ENCODE measurements around the gene ADGRB3.

Gene ADGRB3

GRCh38 chr6:69084746-69085335, 449.8 kb downstream of the ADGRB3 start:
- Histone ChIP-seq H3K4me3 (ENCODE audit: low read depth in 1 of 5, low read length in 5 of 5) (no peak overlapping the region), H3K9ac (ENCODE audit: low read length in 5 of 5) (no peak overlapping the region), H3K27ac (ENCODE audit: low read depth, low read length) (no peak overlapping the region), H3K27me3 (ENCODE audit: control insufficient read depth in 5 of 5, insufficient read depth in 4 of 5, low read length in 5 of 5) (no peaks in the 10 kb centered on the region), H3K4me1 (ENCODE audit: control insufficient read depth in 5 of 5, insufficient read depth in 5 of 5, low read length in 5 of 5) (no peaks in the 10 kb centered on the region), H3K9me3 (ENCODE audit: control insufficient read depth in 5 of 5, low read length in 5 of 5) (no peaks in the 10 kb centered on the region), H3K36me3 (ENCODE audit: control insufficient read depth in 5 of 5, insufficient read depth in 5 of 5, low read length in 5 of 5) (no peaks in the 10 kb centered on the region)

GRCh38 chr6:69086689-69087088, 451.6 kb downstream of the ADGRB3 start:
- H3K9me3 ChIP-seq (ENCODE audit: control insufficient read depth in 5 of 5, low read length in 5 of 5), result no peaks in the 10 kb centered on the region
- no peak overlapping the region for H3K4me3 ChIP-seq (ENCODE audit: low read depth in 1 of 5, low read length in 5 of 5)
- H3K4me1 ChIP-seq (ENCODE audit: control insufficient read depth in 5 of 5, insufficient read depth in 5 of 5, low read length in 5 of 5), result no peaks in the 10 kb centered on the region
- no peak overlapping the region for H3K9ac ChIP-seq (ENCODE audit: low read length in 5 of 5)
- no peaks in the 10 kb centered on the region for H3K36me3 ChIP-seq (ENCODE audit: control insufficient read depth in 5 of 5, insufficient read depth in 5 of 5, low read length in 5 of 5)
- H3K27ac ChIP-seq (ENCODE audit: low read depth, low read length), result no peak overlapping the region
- no peaks in the 10 kb centered on the region for H3K27me3 ChIP-seq (ENCODE audit: control insufficient read depth in 5 of 5, insufficient read depth in 4 of 5, low read length in 5 of 5)

- no peak overlapping the region for H3K9ac ChIP-seq (ENCODE audit: low read length in 5 of 5)
- no peak overlapping the region for H3K4me3 ChIP-seq (ENCODE audit: low read depth in 1 of 5, low read length in 5 of 5)
- H3K9me3 ChIP-seq (ENCODE audit: control insufficient read depth in 5 of 5, low read length in 5 of 5), result no peaks in the 10 kb centered on the region
- H3K27me3 ChIP-seq (ENCODE audit: control insufficient read depth in 5 of 5, insufficient read depth in 4 of 5, low read length in 5 of 5), result no peaks in the 10 kb centered on the region
- no peaks in the 10 kb centered on the region for H3K4me1 ChIP-seq (ENCODE audit: control insufficient read depth in 5 of 5, insufficient read depth in 5 of 5, low read length in 5 of 5)
- no peak overlapping the region for H3K27ac ChIP-seq (ENCODE audit: low read depth, low read length)
- H3K36me3 ChIP-seq (ENCODE audit: control insufficient read depth in 5 of 5, insufficient read depth in 5 of 5, low read length in 5 of 5), result no peaks in the 10 kb centered on the region
Observed at GRCh38 chr6:69089539-69089938, 454.5 kb downstream of the ADGRB3 start.

GRCh38 chr6:69090132-69090531, 455.1 kb downstream of the ADGRB3 start:
- Histone ChIP-seq H3K9ac (ENCODE audit: low read length in 5 of 5) (no peak overlapping the region), H3K9me3 (ENCODE audit: control insufficient read depth in 5 of 5, low read length in 5 of 5) (no peaks in the 10 kb centered on the region), H3K36me3 (ENCODE audit: control insufficient read depth in 5 of 5, insufficient read depth in 5 of 5, low read length in 5 of 5) (no peaks in the 10 kb centered on the region), H3K27me3 (ENCODE audit: control insufficient read depth in 5 of 5, insufficient read depth in 4 of 5, low read length in 5 of 5) (no peaks in the 10 kb centered on the region), H3K4me3 (ENCODE audit: low read depth in 1 of 5, low read length in 5 of 5) (no peak overlapping the region), H3K4me1 (ENCODE audit: control insufficient read depth in 5 of 5, insufficient read depth in 5 of 5, low read length in 5 of 5) (no peaks in the 10 kb centered on the region), H3K27ac (ENCODE audit: low read depth, low read length) (no peak overlapping the region)

GRCh38 chr6:69096681-69097080, 461.6 kb downstream of the ADGRB3 start:
- H3K27me3 ChIP-seq (ENCODE audit: control insufficient read depth in 5 of 5, insufficient read depth in 4 of 5, low read length in 5 of 5), result no peaks in the 10 kb centered on the region
- H3K9me3 ChIP-seq (ENCODE audit: control insufficient read depth in 5 of 5, low read length in 5 of 5), result no peaks in the 10 kb centered on the region
- no peak overlapping the region for H3K4me3 ChIP-seq (ENCODE audit: low read depth in 1 of 5, low read length in 5 of 5)
- no peaks in the 10 kb centered on the region for H3K4me1 ChIP-seq (ENCODE audit: control insufficient read depth in 5 of 5, insufficient read depth in 5 of 5, low read length in 5 of 5)
- no peaks in the 10 kb centered on the region for H3K36me3 ChIP-seq (ENCODE audit: control insufficient read depth in 5 of 5, insufficient read depth in 5 of 5, low read length in 5 of 5)
- H3K27ac ChIP-seq (ENCODE audit: low read depth, low read length), result no peak overlapping the region
- H3K9ac ChIP-seq (ENCODE audit: low read length in 5 of 5), result no peak overlapping the region

GRCh38 chr6:69097948-69098347, 462.9 kb downstream of the ADGRB3 start:
- Histone ChIP-seq H3K4me3 (ENCODE audit: low read depth in 1 of 5, low read length in 5 of 5) (no peak overlapping the region), H3K9ac (ENCODE audit: low read length in 5 of 5) (no peak overlapping the region), H3K27ac (ENCODE audit: low read depth, low read length) (no peak overlapping the region), H3K36me3 (ENCODE audit: control insufficient read depth in 5 of 5, insufficient read depth in 5 of 5, low read length in 5 of 5) (no peaks in the 10 kb centered on the region), H3K9me3 (ENCODE audit: control insufficient read depth in 5 of 5, low read length in 5 of 5) (no peaks in the 10 kb centered on the region), H3K4me1 (ENCODE audit: control insufficient read depth in 5 of 5, insufficient read depth in 5 of 5, low read length in 5 of 5) (no peaks in the 10 kb centered on the region), H3K27me3 (ENCODE audit: control insufficient read depth in 5 of 5, insufficient read depth in 4 of 5, low read length in 5 of 5) (no peaks in the 10 kb centered on the region)

GRCh38 chr6:69098910-69099309, 463.8 kb downstream of the ADGRB3 start:
- no peaks in the 10 kb centered on the region for H3K9me3 ChIP-seq (ENCODE audit: control insufficient read depth in 5 of 5, low read length in 5 of 5)
- H3K36me3 ChIP-seq (ENCODE audit: control insufficient read depth in 5 of 5, insufficient read depth in 5 of 5, low read length in 5 of 5), result no peaks in the 10 kb centered on the region
- no peak overlapping the region for H3K9ac ChIP-seq (ENCODE audit: low read length in 5 of 5)
- H3K27me3 ChIP-seq (ENCODE audit: control insufficient read depth in 5 of 5, insufficient read depth in 4 of 5, low read length in 5 of 5), result no peaks in the 10 kb centered on the region
- H3K4me3 ChIP-seq (ENCODE audit: low read depth in 1 of 5, low read length in 5 of 5), result no peak overlapping the region
- H3K4me1 ChIP-seq (ENCODE audit: control insufficient read depth in 5 of 5, insufficient read depth in 5 of 5, low read length in 5 of 5), result no peaks in the 10 kb centered on the region
- no peak overlapping the region for H3K27ac ChIP-seq (ENCODE audit: low read depth, low read length)

GRCh38 chr6:69100772-69101171, 465.7 kb downstream of the ADGRB3 start:
- H3K27ac ChIP-seq (ENCODE audit: low read depth, low read length), result no peak overlapping the region
- H3K36me3 ChIP-seq (ENCODE audit: control insufficient read depth in 5 of 5, insufficient read depth in 5 of 5, low read length in 5 of 5), result no peaks in the 10 kb centered on the region
- peaks cover 0 to 4% (median 0%) of the 10 kb centered on the region in 5 donors for H3K9me3 ChIP-seq (ENCODE audit: control insufficient read depth in 5 of 5, low read length in 5 of 5)
- H3K4me1 ChIP-seq (ENCODE audit: control insufficient read depth in 5 of 5, insufficient read depth in 5 of 5, low read length in 5 of 5), result no peaks in the 10 kb centered on the region
- no peak overlapping the region for H3K4me3 ChIP-seq (ENCODE audit: low read depth in 1 of 5, low read length in 5 of 5)
- no peak overlapping the region for H3K9ac ChIP-seq (ENCODE audit: low read length in 5 of 5)
- no peaks in the 10 kb centered on the region for H3K27me3 ChIP-seq (ENCODE audit: control insufficient read depth in 5 of 5, insufficient read depth in 4 of 5, low read length in 5 of 5)

- no peak overlapping the region for H3K4me3 ChIP-seq (ENCODE audit: low read depth in 1 of 5, low read length in 5 of 5)
- no peaks in the 10 kb centered on the region for H3K4me1 ChIP-seq (ENCODE audit: control insufficient read depth in 5 of 5, insufficient read depth in 5 of 5, low read length in 5 of 5)
- no peak overlapping the region for H3K27ac ChIP-seq (ENCODE audit: low read depth, low read length)
- H3K9ac ChIP-seq (ENCODE audit: low read length in 5 of 5), result no peak overlapping the region
- no peaks in the 10 kb centered on the region for H3K27me3 ChIP-seq (ENCODE audit: control insufficient read depth in 5 of 5, insufficient read depth in 4 of 5, low read length in 5 of 5)
- H3K9me3 ChIP-seq (ENCODE audit: control insufficient read depth in 5 of 5, low read length in 5 of 5), result peaks cover 0 to 4% (median 0%) of the 10 kb centered on the region in 5 donors
- H3K36me3 ChIP-seq (ENCODE audit: control insufficient read depth in 5 of 5, insufficient read depth in 5 of 5, low read length in 5 of 5), result no peaks in the 10 kb centered on the region
Observed at GRCh38 chr6:69102416-69102815, 467.3 kb downstream of the ADGRB3 start.

- H3K36me3 ChIP-seq (ENCODE audit: control insufficient read depth in 5 of 5, insufficient read depth in 5 of 5, low read length in 5 of 5), result no peaks in the 10 kb centered on the region
- H3K4me3 ChIP-seq (ENCODE audit: low read depth in 1 of 5, low read length in 5 of 5), result no peak overlapping the region
- H3K4me1 ChIP-seq (ENCODE audit: control insufficient read depth in 5 of 5, insufficient read depth in 5 of 5, low read length in 5 of 5), result no peaks in the 10 kb centered on the region
- no peak overlapping the region for H3K27ac ChIP-seq (ENCODE audit: low read depth, low read length)
- no peaks in the 10 kb centered on the region for H3K27me3 ChIP-seq (ENCODE audit: control insufficient read depth in 5 of 5, insufficient read depth in 4 of 5, low read length in 5 of 5)
- no peak overlapping the region for H3K9ac ChIP-seq (ENCODE audit: low read length in 5 of 5)
- H3K9me3 ChIP-seq (ENCODE audit: control insufficient read depth in 5 of 5, low read length in 5 of 5), result peaks cover 0 to 4% (median 0%) of the 10 kb centered on the region in 5 donors
Observed at GRCh38 chr6:69105288-69105687, 470.2 kb downstream of the ADGRB3 start.

- Histone ChIP-seq H3K36me3 (ENCODE audit: control insufficient read depth in 5 of 5, insufficient read depth in 5 of 5, low read length in 5 of 5) (no peaks in the 10 kb centered on the region), H3K4me3 (ENCODE audit: low read depth in 1 of 5, low read length in 5 of 5) (no peak overlapping the region), H3K9ac (ENCODE audit: low read length in 5 of 5) (no peak overlapping the region), H3K27me3 (ENCODE audit: control insufficient read depth in 5 of 5, insufficient read depth in 4 of 5, low read length in 5 of 5) (no peaks in the 10 kb centered on the region), H3K9me3 (ENCODE audit: control insufficient read depth in 5 of 5, low read length in 5 of 5) (peaks cover 0 to 4% (median 0%) of the 10 kb centered on the region in 5 donors), H3K27ac (ENCODE audit: low read depth, low read length) (no peak overlapping the region), H3K4me1 (ENCODE audit: control insufficient read depth in 5 of 5, insufficient read depth in 5 of 5, low read length in 5 of 5) (no peaks in the 10 kb centered on the region)
Observed at GRCh38 chr6:69106511-69106910, 471.4 kb downstream of the ADGRB3 start.

Data from subcutaneous abdominal adipose tissue (tissue), 5 donors.